ENCODE results near the gene SRM.
"Not testable (repeated sequence)": the region's sequence is repeated elsewhere in the genome, so short reads cannot be mapped to it uniquely, and the experiment has no call there.

Gene SRM

DNA sequence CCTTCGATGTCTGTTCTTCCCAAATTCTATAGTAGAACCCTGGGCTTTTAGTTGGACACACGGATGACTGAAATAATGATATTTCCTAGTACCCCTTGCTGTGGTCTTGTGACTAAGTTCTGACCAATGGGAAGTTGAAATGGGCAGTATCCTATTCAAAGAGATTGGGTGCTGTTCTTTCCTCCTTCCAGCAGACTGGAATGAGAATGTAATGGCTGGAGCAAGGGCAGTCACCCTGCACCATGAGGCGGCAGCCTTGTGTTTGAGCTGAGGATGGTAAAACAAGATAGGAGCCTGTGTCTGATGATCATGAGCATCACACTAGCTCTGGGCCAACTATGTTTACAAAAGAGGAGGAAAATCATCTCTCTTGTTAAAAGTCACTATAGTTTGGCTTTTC lies 5.1 kb upstream of the SRM start:
- no peak for DNase-seq (ENCODE audit: low read depth in 2 of 2)

GRCh38 chr1:11063937-11064537 lies 4.2 kb upstream of the SRM start:
- not testable (repeated sequence) for DNase-seq (ENCODE audit: low read depth in 2 of 2)

DNA sequence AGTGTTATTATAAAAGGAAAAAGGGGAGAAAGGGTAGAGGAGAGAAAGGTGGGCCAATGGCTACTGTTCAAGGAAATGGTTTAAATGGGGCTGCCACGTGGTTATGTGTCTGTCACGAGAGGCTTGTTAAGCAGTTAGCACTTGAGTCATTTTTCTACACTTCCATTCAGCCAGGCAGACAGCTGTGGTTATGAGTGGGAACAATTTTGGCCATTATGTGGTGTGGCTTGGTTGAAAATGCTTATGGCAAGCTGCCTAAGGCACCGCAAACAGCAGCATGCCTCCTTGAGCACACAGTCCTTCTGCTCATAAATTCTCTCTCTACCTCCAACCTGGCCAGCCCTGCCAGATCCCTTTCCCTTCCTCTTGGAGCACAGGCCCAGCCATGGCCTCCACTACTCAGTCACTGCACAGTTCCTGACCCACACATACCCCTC lies 3.2 kb upstream of the SRM start:
- DNase-seq (ENCODE audit: low read depth in 2 of 2): no peak

- no peak for DNase-seq (ENCODE audit: low read depth in 2 of 2)
Observed at GRCh38 chr1:11061652-11062365, 2.0 kb upstream of the SRM start.

GRCh38 chr1:11059155-11059967 lies 457 bp downstream of the SRM start:
- DNase-seq (ENCODE audit: low read depth in 2 of 2): no peak

GRCh38 chr1:11058595-11059154 lies 1.1 kb downstream of the SRM start:
- DNase-seq (ENCODE audit: low read depth in 2 of 2): no peak

DNA sequence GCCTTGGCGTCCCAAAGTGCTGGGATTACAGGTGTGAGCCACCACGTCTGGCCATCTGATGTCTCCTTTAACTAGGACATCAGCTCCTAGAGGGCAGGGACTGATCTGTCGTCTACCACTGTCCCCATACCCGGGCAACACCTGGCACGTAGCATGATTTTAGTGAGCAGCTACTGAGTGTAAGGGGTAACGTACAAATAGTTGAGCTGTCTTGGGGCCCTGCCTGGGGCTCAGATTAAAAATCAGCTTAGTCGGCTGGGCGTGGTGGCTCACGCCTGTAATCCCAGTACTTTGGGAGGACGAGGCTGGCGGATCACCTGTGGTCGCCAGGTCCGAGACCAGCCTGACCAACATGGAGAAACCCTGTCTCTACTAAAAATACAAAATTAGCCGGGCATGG lies 1.8 kb downstream of the SRM start:
- DNase-seq (ENCODE audit: low read depth in 2 of 2): no peak

DNA sequence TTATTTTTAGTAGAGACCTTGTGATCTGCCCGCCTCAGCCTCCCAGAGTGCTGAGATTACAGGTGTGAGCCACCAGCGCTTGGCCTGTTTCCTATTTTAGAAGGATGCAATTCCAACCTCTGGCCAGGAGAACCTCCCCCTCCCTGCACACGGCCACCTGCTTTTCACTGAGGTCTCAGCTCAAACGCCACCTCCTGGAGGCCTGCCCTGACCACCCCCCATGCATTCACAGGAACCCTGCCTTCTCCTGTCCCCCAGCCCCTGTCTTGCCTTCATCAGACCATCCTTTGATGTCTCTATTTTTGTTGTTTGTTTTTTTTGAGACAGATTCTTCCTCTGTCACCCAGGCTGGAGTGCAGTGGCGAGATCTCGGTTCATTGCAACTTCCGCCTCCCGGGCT lies 2.3 kb downstream of the SRM start:
- no peak for DNase-seq (ENCODE audit: low read depth in 2 of 2)

GRCh38 chr1:11056504-11056903 lies 3.3 kb downstream of the SRM start:
- no peak for DNase-seq (ENCODE audit: low read depth in 2 of 2)

GRCh38 chr1:11055676-11056075 lies 4.1 kb downstream of the SRM start:
- DNase-seq (ENCODE audit: low read depth in 2 of 2): no peak

DNA sequence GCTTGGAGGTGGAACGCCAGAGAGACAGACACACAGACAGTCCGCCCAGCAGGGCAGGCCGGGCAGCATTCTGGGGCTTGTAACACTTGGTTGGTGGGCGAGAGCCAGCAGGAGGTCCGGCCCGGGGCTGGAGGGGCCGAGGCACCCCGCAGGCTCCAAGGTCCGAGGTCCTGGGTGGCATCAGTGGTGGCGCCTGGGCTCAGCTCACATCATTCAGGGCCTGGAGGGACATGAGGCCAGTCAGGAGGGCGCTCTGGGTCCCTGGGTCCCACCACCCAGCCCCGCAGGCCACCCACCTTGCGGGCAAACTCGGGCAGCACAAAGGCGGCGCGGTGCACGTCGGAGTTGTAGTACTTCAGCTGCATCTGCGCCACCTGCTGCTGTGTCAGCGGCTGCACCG lies 5.2 kb downstream of the SRM start:
- no peak for DNase-seq (ENCODE audit: low read depth in 2 of 2)

DNA sequence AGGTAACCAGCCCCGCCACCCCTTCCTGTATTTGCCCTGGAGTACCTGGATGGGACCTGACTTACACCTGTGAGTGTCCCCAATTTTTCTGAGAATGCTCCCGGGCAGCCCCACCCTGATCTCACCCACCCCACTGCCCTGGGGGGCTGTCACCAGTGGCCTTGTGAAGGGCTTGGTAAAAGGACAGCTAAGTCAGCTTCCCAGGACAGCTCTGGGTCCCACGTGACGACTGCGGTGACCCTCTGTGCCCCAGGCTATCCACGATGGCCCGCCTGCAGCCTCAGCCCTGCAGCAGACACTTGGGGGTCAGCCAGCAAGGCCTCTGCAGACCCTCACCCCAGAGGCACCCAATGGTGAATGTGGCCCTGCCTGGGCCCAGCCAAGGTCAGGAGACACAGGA lies 5.6 kb downstream of the SRM start:
- DNase-seq (ENCODE audit: low read depth in 2 of 2): no peak

DNA sequence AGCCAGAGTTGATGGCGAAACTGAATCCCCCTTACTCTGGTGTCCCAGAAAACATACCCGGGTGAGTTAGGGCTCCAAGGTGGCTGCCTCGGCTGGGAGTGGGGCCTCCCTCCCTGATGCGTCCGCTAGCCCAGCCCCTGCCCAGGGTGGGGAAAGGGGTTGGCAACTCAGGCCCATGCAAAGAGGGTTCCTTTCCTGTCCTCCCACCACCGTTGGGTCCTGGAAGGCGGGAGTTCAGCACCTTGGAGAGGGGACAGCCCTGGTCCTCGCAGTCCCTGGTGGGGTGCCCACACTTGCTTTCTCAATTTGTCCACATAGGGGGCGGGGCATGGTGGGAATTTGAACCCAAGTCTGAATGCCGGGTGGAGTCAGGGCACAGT lies 6.1 kb downstream of the SRM start:
- no peak for DNase-seq (ENCODE audit: low read depth in 2 of 2)

- no peak for DNase-seq (ENCODE audit: low read depth in 2 of 2)
Observed at GRCh38 chr1:11052839-11053757, 6.7 kb downstream of the SRM start.

- DNase-seq (ENCODE audit: low read depth in 2 of 2): no peak
Observed at GRCh38 chr1:11051781-11052511, 7.9 kb downstream of the SRM start.

GRCh38 chr1:11051121-11051520 lies 8.7 kb downstream of the SRM start:
- not testable (repeated sequence) for DNase-seq (ENCODE audit: low read depth in 2 of 2)

- no peak for DNase-seq (ENCODE audit: low read depth in 2 of 2)
Observed at GRCh38 chr1:11046625-11047365, 13.0 kb downstream of the SRM start, which contains the start of gene MASP2. Gene MASP2, minus strand, starts transcription at chr1:11047239. Its CDS starts 32 bp downstream, at chr1:11047207.

DNA sequence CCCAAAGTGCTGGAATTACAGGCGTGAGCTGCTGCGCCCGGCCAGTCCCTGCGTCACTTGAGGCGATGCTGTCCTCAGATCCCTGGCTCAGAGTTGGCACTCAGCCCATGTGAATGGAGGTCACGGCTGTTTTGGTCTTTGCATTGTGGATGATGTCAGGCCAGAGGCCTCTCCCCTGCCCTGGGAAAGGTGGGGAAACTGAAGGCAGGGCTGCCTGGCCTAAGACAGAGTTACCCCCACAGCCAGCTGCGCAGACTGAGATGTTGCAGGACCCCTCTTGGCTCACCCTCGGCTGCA lies 13.6 kb downstream of the SRM start:
- DNase-seq (ENCODE audit: low read depth in 2 of 2): no peak

- no peak for DNase-seq (ENCODE audit: low read depth in 2 of 2)
Observed at GRCh38 chr1:11045428-11046269, 14.2 kb downstream of the SRM start.
